ENCODE results near the gene SLC35D2. TPM values are rescaled to one million over a fixed set of nuclear protein-coding genes. Genes with fewer than 3 reads are reported as not detected.
"Not testable (repeated sequence)": the region's sequence is repeated elsewhere in the genome, so short reads cannot be mapped to it uniquely, and the experiment has no call there.

Gene SLC35D2
- total RNA-seq, 1 donor = 18.5 TPM

DNA sequence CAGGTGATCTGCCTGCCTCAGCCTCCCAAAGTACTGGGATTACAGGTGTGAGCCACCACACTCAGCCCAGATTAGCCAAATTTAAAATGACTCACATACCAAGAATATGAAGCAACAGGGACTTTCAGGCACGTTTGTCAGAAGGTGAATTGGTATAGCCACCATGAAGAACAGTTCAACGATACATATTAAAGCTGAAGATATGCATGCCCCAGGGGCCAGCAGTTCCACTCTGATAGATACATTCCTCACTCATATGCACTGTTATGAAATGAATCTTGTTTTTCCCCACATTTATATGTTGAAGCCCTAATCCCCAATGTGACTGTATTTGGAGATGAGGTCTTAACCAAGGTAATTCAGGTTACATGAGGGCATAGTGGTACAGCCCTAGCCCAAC, 22.5 kb downstream of the SLC35D2 start:
- no peak overlapping the region for H3K4me2 ChIP-seq (ENCODE audit: insufficient read depth, low read length)
- no peaks in the 10 kb centered on the region for H3K9me3 ChIP-seq (ENCODE audit: low read depth, low read length)
- no peaks in the 10 kb centered on the region for H3K79me2 ChIP-seq (ENCODE audit: insufficient read depth, low read length)
- TF ChIP-seq, protein P1, sequence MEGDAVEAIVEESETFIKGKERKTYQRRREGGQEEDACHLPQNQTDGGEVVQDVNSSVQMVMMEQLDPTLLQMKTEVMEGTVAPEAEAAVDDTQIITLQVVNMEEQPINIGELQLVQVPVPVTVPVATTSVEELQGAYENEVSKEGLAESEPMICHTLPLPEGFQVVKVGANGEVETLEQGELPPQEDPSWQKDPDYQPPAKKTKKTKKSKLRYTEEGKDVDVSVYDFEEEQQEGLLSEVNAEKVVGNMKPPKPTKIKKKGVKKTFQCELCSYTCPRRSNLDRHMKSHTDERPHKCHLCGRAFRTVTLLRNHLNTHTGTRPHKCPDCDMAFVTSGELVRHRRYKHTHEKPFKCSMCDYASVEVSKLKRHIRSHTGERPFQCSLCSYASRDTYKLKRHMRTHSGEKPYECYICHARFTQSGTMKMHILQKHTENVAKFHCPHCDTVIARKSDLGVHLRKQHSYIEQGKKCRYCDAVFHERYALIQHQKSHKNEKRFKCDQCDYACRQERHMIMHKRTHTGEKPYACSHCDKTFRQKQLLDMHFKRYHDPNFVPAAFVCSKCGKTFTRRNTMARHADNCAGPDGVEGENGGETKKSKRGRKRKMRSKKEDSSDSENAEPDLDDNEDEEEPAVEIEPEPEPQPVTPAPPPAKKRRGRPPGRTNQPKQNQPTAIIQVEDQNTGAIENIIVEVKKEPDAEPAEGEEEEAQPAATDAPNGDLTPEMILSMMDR (IDR thresholded peaks at IDR 0.05; ENCODE audit: extremely low read depth, low read depth, low read length) = no peak
- no peaks in the 10 kb centered on the region for H3K4me1 ChIP-seq (ENCODE audit: insufficient read depth, low read length)
- H3K4me3 ChIP-seq (ENCODE audit: insufficient read depth, low read length) = no peak overlapping the region
- peaks cover 11% of the 10 kb centered on the region for H3K36me3 ChIP-seq (ENCODE audit: insufficient read depth, low read length)
- H3K27ac ChIP-seq (ENCODE audit: low read depth, low read length) = no peak overlapping the region
- DNase-seq (ENCODE audit: insufficient read length, low spot score, missing footprints) = no peak
- no peak overlapping the region for H2AFZ ChIP-seq (ENCODE audit: low read length)
- H3K27me3 ChIP-seq (ENCODE audit: insufficient read depth, low read length) = no peaks in the 10 kb centered on the region
- H4K20me1 ChIP-seq (ENCODE audit: insufficient read depth, low read length) = no peaks in the 10 kb centered on the region

DNA sequence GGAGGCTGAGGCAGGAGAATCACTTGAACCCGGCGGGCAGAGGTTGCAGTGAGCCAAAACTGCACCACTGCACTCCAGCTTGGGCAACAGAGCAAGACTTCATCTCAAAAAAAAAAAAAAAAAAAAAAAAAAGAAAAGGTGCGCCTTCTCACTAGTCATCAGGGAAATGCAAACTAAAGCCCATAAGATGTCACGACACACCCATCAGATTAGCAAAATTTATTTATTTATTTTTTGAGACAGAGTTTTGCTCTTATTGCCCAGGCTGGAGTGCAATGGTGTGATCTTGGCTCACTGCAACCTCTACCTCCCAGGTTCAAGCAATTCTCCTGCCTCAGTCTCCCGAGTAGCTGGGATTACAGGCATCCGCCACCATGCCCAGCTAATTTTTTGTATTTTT, 23.0 kb downstream of the SLC35D2 start:
- H3K4me3 ChIP-seq (ENCODE audit: insufficient read depth, low read length); H3K4me1 ChIP-seq (ENCODE audit: insufficient read depth, low read length); H3K27me3 ChIP-seq (ENCODE audit: insufficient read depth, low read length); H3K27ac ChIP-seq (ENCODE audit: low read depth, low read length); H3K79me2 ChIP-seq (ENCODE audit: insufficient read depth, low read length); H4K20me1 ChIP-seq (ENCODE audit: insufficient read depth, low read length); H3K4me2 ChIP-seq (ENCODE audit: insufficient read depth, low read length); DNase-seq (ENCODE audit: insufficient read length, low spot score, missing footprints); H3K9me3 ChIP-seq (ENCODE audit: low read depth, low read length); H2AFZ ChIP-seq (ENCODE audit: low read length): not testable (repeated sequence)
- peaks cover 11% of the 10 kb centered on the region for H3K36me3 ChIP-seq (ENCODE audit: insufficient read depth, low read length)

DNA sequence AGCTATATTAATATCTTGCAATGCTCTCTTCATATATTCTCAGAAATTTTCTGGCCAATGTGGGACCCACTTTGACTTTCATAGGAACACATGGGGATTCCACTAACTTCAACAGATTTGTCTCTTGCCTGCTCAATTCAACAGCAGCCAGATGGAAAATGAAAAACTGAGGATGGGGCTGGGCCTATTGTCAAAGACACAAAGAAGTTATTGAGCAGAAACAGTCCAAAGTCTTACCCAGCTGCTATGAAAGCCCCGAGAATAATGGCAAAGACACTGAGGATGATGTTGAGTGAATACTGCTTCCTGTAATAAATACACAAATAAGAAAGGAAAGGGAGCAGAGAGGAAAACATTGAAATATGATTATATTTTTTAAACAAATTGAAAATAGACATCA, 32.6 kb downstream of the SLC35D2 start:
- Histone ChIP-seq H3K79me2 (ENCODE audit: insufficient read depth, low read length) (no peaks in the 10 kb centered on the region), H3K9me3 (ENCODE audit: low read depth, low read length) (no peaks in the 10 kb centered on the region), H3K4me2 (ENCODE audit: insufficient read depth, low read length) (no peak overlapping the region), H2AFZ (ENCODE audit: low read length) (no peak overlapping the region), H3K4me1 (ENCODE audit: insufficient read depth, low read length) (no peaks in the 10 kb centered on the region), H3K27me3 (ENCODE audit: insufficient read depth, low read length) (no peaks in the 10 kb centered on the region), H3K4me3 (ENCODE audit: insufficient read depth, low read length) (no peak overlapping the region), H4K20me1 (ENCODE audit: insufficient read depth, low read length) (no peaks in the 10 kb centered on the region), H3K36me3 (ENCODE audit: insufficient read depth, low read length) (peaks cover 10% of the 10 kb centered on the region), H3K27ac (ENCODE audit: low read depth, low read length) (no peak overlapping the region)
- no peak for DNase-seq (ENCODE audit: insufficient read length, low spot score, missing footprints)
- TF ChIP-seq, protein P1 (IDR thresholded peaks at IDR 0.05; ENCODE audit: extremely low read depth, low read depth, low read length) = no peak

DNA sequence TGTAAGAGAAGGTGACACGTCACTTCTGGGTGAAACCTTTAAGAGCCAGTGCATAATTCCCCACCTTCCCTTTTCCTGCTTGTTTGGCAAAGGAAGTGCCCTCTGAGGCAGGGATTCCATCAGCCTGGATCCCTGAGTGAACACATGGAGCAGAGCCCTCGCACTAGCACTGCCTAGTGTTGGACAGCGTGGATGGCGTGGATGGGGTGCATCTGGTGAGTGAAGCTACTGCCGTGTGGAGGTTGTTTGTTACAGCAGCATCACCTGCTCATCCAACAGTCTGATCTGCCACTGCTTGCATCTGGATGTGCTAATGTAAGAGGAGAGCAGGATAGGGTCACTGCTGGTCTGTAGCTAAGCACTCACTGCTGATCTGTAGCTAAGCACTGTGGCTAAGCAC, 35.2 kb downstream of the SLC35D2 start:
- TF ChIP-seq, protein P1 (IDR thresholded peaks at IDR 0.05; ENCODE audit: extremely low read depth, low read depth, low read length) = no peak
- no peaks in the 10 kb centered on the region for H3K27me3 ChIP-seq (ENCODE audit: insufficient read depth, low read length)
- H3K4me2 ChIP-seq (ENCODE audit: insufficient read depth, low read length) = no peak overlapping the region
- H4K20me1 ChIP-seq (ENCODE audit: insufficient read depth, low read length) = no peaks in the 10 kb centered on the region
- no peak overlapping the region for H2AFZ ChIP-seq (ENCODE audit: low read length)
- peaks cover 6% of the 10 kb centered on the region for H3K36me3 ChIP-seq (ENCODE audit: insufficient read depth, low read length)
- peaks cover 13% of the 10 kb centered on the region for H3K4me1 ChIP-seq (ENCODE audit: insufficient read depth, low read length)
- no peak overlapping the region for H3K4me3 ChIP-seq (ENCODE audit: insufficient read depth, low read length)
- no peak for DNase-seq (ENCODE audit: insufficient read length, low spot score, missing footprints)
- no peaks in the 10 kb centered on the region for H3K79me2 ChIP-seq (ENCODE audit: insufficient read depth, low read length)
- H3K9me3 ChIP-seq (ENCODE audit: low read depth, low read length) = no peaks in the 10 kb centered on the region
- H3K27ac ChIP-seq (ENCODE audit: low read depth, low read length) = no peak overlapping the region
